Effector memory CD4-positive, alpha-beta T cell (primary cell): ENCODE measurements around the gene SRRM5.
"Not testable (repeated sequence)": the region's sequence is repeated elsewhere in the genome, so short reads cannot be mapped to it uniquely, and the experiment has no call there.

Source experiments
- DNase-seq, 3 donors: peaks; one replicate each; pipeline ENCODE4 v3.0.0-alpha.2; 2020
- H3K27ac ChIP-seq: 2 replicates; pipeline ENCODE4 v1.7.0; 2013; ENCODE audit warnings: mild to moderate bottlenecking, low read length, moderate library complexity; ENCODE audit not compliant: insufficient read depth, poor library complexity, severe bottlenecking
- H3K27me3 ChIP-seq: replicated peaks from 2 replicates; pipeline ENCODE4 v1.7.0; 2013; ENCODE audit warnings: mild to moderate bottlenecking, low read length; ENCODE audit not compliant: insufficient read depth, control insufficient read depth, poor library complexity, severe bottlenecking
- H3K36me3 ChIP-seq: 2 replicates; pipeline ENCODE4 v1.7.0; 2013; ENCODE audit warnings: mild to moderate bottlenecking, low read length, moderate library complexity; ENCODE audit not compliant: control insufficient read depth, insufficient read depth
- H3K4me1 ChIP-seq: 2 replicates; pipeline ENCODE4 v1.7.0; 2013; ENCODE audit warnings: low read length, mild to moderate bottlenecking; ENCODE audit not compliant: control insufficient read depth, insufficient read depth, poor library complexity, severe bottlenecking
- H3K4me3 ChIP-seq: 2 replicates; pipeline ENCODE4 v1.7.0; 2013; ENCODE audit warnings: low read length, low read depth, mild to moderate bottlenecking; ENCODE audit not compliant: insufficient read depth, poor library complexity, severe bottlenecking
- H3K9me3 ChIP-seq: 2 replicates; pipeline ENCODE4 v1.7.0; 2013; ENCODE audit warnings: mild to moderate bottlenecking, low read length, moderate library complexity; ENCODE audit not compliant: control insufficient read depth

The SRRM5 gene

GRCh38 chr19:43598445-43599240, 13.2 kb upstream of the SRRM5 start:
- Histone ChIP-seq H3K4me3 (no peak overlapping the region), H3K36me3 (peaks cover 15% of the 10 kb centered on the region), H3K4me1 (peaks cover 23% of the 10 kb centered on the region), H3K9me3 (no peaks in the 10 kb centered on the region), H3K27ac (peak overlapping the region; percentile 21), H3K27me3 (no peaks in the 10 kb centered on the region)
- DNase-seq: no peak

GRCh38 chr19:43599635-43600295, 12.1 kb upstream of the SRRM5 start:
- Histone ChIP-seq H3K27ac (no peak overlapping the region), H3K36me3 (peaks cover 15% of the 10 kb centered on the region), H3K27me3 (no peaks in the 10 kb centered on the region), H3K9me3 (no peaks in the 10 kb centered on the region), H3K4me1 (peaks cover 23% of the 10 kb centered on the region), H3K4me3 (no peak overlapping the region)
- no peak for DNase-seq

DNA sequence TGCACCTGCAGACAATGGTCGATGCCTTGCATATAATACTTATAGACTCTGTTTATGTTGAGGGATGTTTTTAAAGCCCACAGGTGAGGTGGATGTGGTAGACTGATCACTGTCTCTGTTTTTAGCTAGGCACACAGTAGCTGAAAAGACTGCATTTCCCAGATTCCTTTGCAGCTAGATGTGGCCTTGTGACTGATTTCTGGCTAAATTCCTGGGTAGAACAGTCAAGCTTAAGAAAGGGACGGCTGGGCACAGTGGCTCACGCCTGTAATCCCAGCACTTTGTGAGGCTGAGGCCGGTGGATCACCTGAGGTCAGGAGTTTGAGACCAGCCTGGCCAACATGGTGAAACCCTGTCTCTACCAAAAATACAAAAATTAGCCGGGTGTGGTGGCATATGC, 11.6 kb upstream of the SRRM5 start:
- H3K4me3 ChIP-seq, DNase-seq, H3K27ac ChIP-seq, H3K9me3 ChIP-seq, H3K27me3 ChIP-seq: not testable (repeated sequence)
- Histone ChIP-seq H3K4me1 (peaks cover 23% of the 10 kb centered on the region), H3K36me3 (peaks cover 15% of the 10 kb centered on the region)

DNA sequence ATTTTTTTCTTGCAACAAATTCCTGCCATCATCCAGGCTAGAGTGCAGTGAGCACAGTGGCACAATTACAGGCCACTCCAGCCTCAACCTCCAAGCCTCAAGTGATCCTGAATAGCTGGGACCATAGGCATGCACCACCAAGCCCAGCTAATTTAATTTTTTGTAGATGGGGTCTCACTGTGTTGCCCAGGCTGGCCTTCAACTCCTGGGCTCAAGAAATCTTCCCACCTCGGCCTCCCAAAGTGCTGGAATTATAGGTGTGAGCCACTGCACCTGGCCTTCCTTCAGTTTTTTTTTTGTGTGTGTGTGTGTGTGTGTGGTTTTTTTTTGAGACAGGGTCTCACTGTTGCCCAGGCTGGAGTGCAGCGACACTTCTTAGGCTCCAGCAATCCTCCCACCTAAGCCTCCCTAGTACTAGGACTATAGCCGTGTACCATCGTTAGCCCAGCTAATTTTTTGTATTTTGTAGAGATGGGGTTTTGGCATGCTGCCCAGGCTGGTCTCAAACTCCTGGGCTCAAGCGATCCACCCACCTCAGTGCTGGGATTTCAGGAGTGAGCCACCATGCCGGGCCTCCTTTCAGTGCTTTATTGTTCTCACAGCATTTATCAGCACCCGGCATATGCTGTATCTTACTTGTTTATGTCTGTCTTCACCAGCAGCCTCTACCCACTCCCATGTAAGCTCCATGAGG, 5.9 kb upstream of the SRRM5 start:
- Histone ChIP-seq H3K36me3 (peaks cover 11% of the 10 kb centered on the region), H3K27ac (no peak overlapping the region), H3K27me3 (no peaks in the 10 kb centered on the region), H3K9me3 (no peaks in the 10 kb centered on the region), H3K4me1 (no peaks in the 10 kb centered on the region), H3K4me3 (no peak overlapping the region)
- DNase-seq: no peak

GRCh38 chr19:43606569-43607229, 5.2 kb upstream of the SRRM5 start:
- Histone ChIP-seq H3K27ac (no peak overlapping the region), H3K4me1 (no peaks in the 10 kb centered on the region), H3K36me3 (peaks cover 15% of the 10 kb centered on the region), H3K27me3 (no peaks in the 10 kb centered on the region), H3K4me3 (no peak overlapping the region), H3K9me3 (no peaks in the 10 kb centered on the region)
- DNase-seq: no peak

- H3K4me1 ChIP-seq: no peaks in the 10 kb centered on the region
- H3K36me3 ChIP-seq: peaks cover 23% of the 10 kb centered on the region
- H3K9me3 ChIP-seq: no peaks in the 10 kb centered on the region
- H3K27ac ChIP-seq: no peak overlapping the region
- no peak overlapping the region for H3K4me3 ChIP-seq
- no peak for DNase-seq
- H3K27me3 ChIP-seq: no peaks in the 10 kb centered on the region
Observed at GRCh38 chr19:43607238-43608205, 4.4 kb upstream of the SRRM5 start.

DNA sequence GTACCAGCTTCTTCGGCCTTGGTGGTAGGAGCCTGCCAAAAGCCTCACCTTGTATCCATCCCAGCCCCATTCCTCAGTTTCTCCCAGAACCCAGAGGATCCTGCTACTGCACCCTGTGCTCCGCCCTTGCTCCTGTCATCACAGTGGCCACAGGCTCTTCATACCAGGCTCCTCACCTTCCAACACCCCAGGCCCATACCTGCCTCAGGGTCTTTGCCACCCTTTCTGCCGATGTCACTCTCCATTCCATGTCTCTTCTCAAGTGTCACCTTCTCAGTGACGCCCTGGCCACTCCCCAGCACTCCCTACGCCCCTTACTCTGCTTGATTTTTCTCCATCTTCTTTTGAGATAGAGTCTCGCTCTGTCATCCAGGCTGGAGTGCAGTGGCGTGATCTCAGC, 2.0 kb upstream of the SRRM5 start:
- Histone ChIP-seq H3K27me3 (no peaks in the 10 kb centered on the region), H3K4me1 (no peaks in the 10 kb centered on the region), H3K4me3 (no peak overlapping the region), H3K9me3 (no peaks in the 10 kb centered on the region), H3K36me3 (peaks cover 30% of the 10 kb centered on the region), H3K27ac (no peak overlapping the region)
- no peak for DNase-seq

GRCh38 chr19:43610493-43610892, 1.4 kb upstream of the SRRM5 start:
- H3K4me1 ChIP-seq: no peaks in the 10 kb centered on the region

DNA sequence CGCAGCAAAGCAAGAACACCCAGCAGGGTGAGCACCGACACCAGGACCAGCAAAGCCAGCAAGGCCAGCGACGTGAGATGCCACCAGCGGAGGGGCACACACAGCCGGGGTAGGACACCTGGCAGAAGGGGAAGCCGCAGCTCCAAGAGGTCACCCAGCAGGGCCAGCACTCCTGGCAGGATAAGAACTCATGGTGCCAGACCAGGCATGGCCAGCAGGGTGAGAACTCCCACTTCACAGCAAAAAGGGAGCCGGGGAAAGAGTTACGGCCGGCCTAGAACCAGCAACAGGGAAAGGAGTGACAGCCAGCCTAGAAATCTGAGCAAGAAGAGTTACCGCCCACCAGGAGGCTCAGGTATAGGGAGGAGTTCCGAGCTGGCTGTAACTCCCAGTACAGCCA, 486 bp downstream of the SRRM5 start:
- H3K27ac ChIP-seq: no peak overlapping the region
- H3K4me3 ChIP-seq: no peak overlapping the region
- H3K36me3 ChIP-seq: peaks cover 21% of the 10 kb centered on the region
- no peaks in the 10 kb centered on the region for H3K4me1 ChIP-seq
- DNase-seq: no peak
- H3K9me3 ChIP-seq: no peaks in the 10 kb centered on the region
- no peaks in the 10 kb centered on the region for H3K27me3 ChIP-seq

More at GRCh38 chr19:43610493-43610892, 1.4 kb upstream of the SRRM5 start:
- no peaks in the 10 kb centered on the region for H3K9me3 ChIP-seq
- H3K36me3 ChIP-seq: peaks cover 30% of the 10 kb centered on the region
- DNase-seq: no peak
- H3K4me3 ChIP-seq: no peak overlapping the region
- H3K27ac ChIP-seq: no peak overlapping the region
- no peaks in the 10 kb centered on the region for H3K27me3 ChIP-seq
